HEK293T (cell line): ENCODE data around the gene DLX3.

ENCODE experiments used
- CTCF ChIA-PET: fragments of 350-600 bp; formaldehyde crosslinking; extraction: SDS; loops from one replicate; lab custom pipeline; 2021; ENCODE audit warnings: antibody characterized with exemption, inconsistent platforms; lab: Yijun Ruan, JAX
- POLR2A ChIA-PET: fragments of 350-600 bp; formaldehyde crosslinking; extraction: SDS; loops from one replicate; lab custom pipeline; 2020; ENCODE audit warnings: antibody characterized with exemption, inconsistent platforms; lab: Yijun Ruan, JAX
- DNase-seq: peaks from one replicate; pipeline ENCODE4 v3.0.0; 2012; ENCODE audit warnings: mixed read lengths; ENCODE audit errors: extremely low spot score
- ARNT ChIP-seq: fragments of 450-650 bp; IDR thresholded peaks from 2 replicates; pipeline ENCODE4 v1.6.1; 2017; ENCODE audit warnings: mild to moderate bottlenecking
- BHLHE40 ChIP-seq: fragments of 450-650 bp; IDR thresholded peaks from 2 replicates; pipeline ENCODE4 v1.6.1; 2016; ENCODE audit warnings: mild to moderate bottlenecking, moderate library complexity, borderline replicate concordance
- CTBP1 ChIP-seq: fragments of 450-650 bp; IDR thresholded peaks from 2 replicates; pipeline ENCODE4 v1.6.1; 2016; ENCODE audit warnings: borderline replicate concordance
- ELF4 ChIP-seq: fragments of 450-650 bp; IDR thresholded peaks from 2 replicates; pipeline ENCODE4 v1.6.1; 2017; ENCODE audit warnings: antibody characterized with exemption
- FOXA1 ChIP-seq: fragments of 450-650 bp; IDR thresholded peaks from 2 replicates; pipeline ENCODE4 v1.6.1; 2016; ENCODE audit warnings: mild to moderate bottlenecking
- FOXK2 ChIP-seq: fragments of 450-650 bp; IDR thresholded peaks from 2 replicates; pipeline ENCODE4 v1.6.1; 2016; ENCODE audit warnings: mild to moderate bottlenecking
- FOXM1 ChIP-seq: fragments of 450-650 bp; IDR thresholded peaks from 2 replicates; pipeline ENCODE4 v1.6.1; 2017; ENCODE audit warnings: mild to moderate bottlenecking, borderline replicate concordance
- HDGF ChIP-seq: fragments of 450-650 bp; IDR thresholded peaks from 2 replicates; pipeline ENCODE4 v1.6.1; 2017; ENCODE audit warnings: antibody characterized with exemption, borderline replicate concordance
- L3MBTL2 ChIP-seq: fragments of 450-650 bp; conservative IDR thresholded peaks from 2 replicates; pipeline ENCODE4 v1.6.1; 2016; ENCODE audit warnings: mild to moderate bottlenecking
- LEF1 ChIP-seq: fragments of 450-650 bp; IDR thresholded peaks from 2 replicates; pipeline ENCODE4 v1.6.1; 2017; ENCODE audit warnings: mild to moderate bottlenecking, borderline replicate concordance
- NFRKB ChIP-seq: fragments of 450-650 bp; IDR thresholded peaks from 2 replicates; pipeline ENCODE4 v1.6.1; 2016; ENCODE audit warnings: mild to moderate bottlenecking, moderate library complexity
- SP1 ChIP-seq: fragments of 450-650 bp; IDR thresholded peaks from 2 replicates; pipeline ENCODE4 v1.6.1; 2017
- SUZ12 ChIP-seq: fragments of 450-650 bp; IDR thresholded peaks from 2 replicates; pipeline ENCODE4 v1.6.1; 2016; ENCODE audit warnings: mild to moderate bottlenecking
- TARDBP ChIP-seq: fragments of 450-650 bp; IDR thresholded peaks from 2 replicates; pipeline ENCODE4 v1.6.1; 2016
- ZNF384 ChIP-seq: fragments of 450-650 bp; IDR thresholded peaks from 2 replicates; pipeline ENCODE4 v1.6.1; 2016
- TF ChIP-seq, protein P1 (sequence below): fragments of 450-650 bp; IDR thresholded peaks from 2 replicates; pipeline ENCODE4 v1.6.1; 2016

The DLX3 gene

DNA sequence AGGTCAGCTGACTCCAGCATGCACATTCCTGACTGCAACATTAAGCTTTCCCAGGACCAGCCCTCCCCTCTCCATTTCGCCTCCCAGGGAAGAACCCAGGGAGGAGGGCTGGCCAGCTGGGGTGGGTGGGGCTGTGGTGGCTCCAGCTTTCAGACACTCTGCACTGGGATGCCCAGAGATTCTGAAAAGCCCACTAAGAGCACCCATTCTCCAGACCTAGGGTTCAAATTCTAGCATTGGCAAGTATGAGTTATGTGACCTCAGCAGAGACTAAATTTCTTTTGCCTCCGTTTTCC lies 7.8 kb downstream of the DLX3 start:
- POLR2A ChIA-PET: no interaction called here
- no peak for DNase-seq
- TF ChIP-seq HDGF (no peak), FOXA1 (no peak), SP1 (no peak), FOXK2 (no peak), ARNT (no peak), ELF4 (no peak)
- TF ChIP-seq, protein P1, sequence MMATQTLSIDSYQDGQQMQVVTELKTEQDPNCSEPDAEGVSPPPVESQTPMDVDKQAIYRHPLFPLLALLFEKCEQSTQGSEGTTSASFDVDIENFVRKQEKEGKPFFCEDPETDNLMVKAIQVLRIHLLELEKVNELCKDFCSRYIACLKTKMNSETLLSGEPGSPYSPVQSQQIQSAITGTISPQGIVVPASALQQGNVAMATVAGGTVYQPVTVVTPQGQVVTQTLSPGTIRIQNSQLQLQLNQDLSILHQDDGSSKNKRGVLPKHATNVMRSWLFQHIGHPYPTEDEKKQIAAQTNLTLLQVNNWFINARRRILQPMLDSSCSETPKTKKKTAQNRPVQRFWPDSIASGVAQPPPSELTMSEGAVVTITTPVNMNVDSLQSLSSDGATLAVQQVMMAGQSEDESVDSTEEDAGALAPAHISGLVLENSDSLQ: no peak
- CTCF ChIA-PET: no interaction called here

DNA sequence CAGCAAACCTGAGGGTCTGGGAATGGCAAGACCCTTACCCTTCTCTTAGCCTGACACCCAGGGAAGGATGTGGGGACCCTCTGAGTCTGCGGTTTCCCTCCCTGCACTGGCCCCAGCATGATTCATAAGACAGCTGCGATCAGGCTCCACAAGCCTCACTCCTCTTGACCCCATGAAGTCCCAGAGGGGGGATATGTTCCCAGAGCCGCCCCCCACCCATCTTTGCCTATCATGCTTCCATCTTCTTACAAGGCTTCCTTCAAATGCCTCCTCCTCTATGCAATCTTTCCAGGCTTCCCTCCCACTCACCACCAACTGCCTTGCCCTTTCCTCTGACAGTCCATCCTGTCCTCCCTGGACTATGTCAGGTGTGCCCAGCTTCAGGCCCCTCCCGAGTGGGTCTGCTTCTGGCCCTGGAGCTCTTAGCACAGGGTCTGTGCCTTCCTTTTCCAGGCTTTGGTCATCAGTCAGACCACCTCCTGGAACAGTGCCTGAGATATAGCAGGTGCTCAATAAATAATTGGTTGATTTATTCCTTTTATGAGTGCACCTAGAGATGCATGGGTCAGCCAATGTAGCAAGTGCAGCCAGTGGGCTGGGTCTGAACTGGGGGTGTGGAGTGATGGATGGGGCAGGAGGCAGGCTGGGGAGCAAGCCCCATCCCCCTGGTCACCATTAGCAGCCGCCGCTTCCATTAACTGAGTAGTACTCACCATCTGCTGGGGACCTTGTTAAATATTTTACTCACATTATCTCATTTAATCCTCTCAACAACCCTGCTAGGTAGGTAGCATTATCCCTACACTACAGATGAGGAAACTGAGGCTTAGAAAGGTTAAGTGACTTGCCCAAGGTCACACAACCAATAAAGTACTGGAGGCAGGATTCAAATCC lies 8.4 kb downstream of the DLX3 start:
- CTCF ChIA-PET: interaction anchor here (0.7 kb wide), 1 partner anchor 174 kb away, joined by 3 read pairs; no protein-coding TSS in a partner anchor
- no peak for DNase-seq
- no peak for TF ChIP-seq NFRKB
- no peak for TF ChIP-seq LEF1
- no peak for TF ChIP-seq SP1
- no peak for TF ChIP-seq ZNF384
- TF ChIP-seq SUZ12: no peak
- TF ChIP-seq CTBP1: no peak
- TF ChIP-seq TARDBP: no peak
- no peak for TF ChIP-seq FOXK2
- TF ChIP-seq L3MBTL2: no peak
- TF ChIP-seq, protein P1: no peak
- no peak for TF ChIP-seq FOXM1
- TF ChIP-seq BHLHE40: no peak
- no peak for TF ChIP-seq FOXA1
- no peak for TF ChIP-seq HDGF
- no peak for TF ChIP-seq ARNT
- TF ChIP-seq ELF4: no peak
- POLR2A ChIA-PET: no interaction called here

DNA sequence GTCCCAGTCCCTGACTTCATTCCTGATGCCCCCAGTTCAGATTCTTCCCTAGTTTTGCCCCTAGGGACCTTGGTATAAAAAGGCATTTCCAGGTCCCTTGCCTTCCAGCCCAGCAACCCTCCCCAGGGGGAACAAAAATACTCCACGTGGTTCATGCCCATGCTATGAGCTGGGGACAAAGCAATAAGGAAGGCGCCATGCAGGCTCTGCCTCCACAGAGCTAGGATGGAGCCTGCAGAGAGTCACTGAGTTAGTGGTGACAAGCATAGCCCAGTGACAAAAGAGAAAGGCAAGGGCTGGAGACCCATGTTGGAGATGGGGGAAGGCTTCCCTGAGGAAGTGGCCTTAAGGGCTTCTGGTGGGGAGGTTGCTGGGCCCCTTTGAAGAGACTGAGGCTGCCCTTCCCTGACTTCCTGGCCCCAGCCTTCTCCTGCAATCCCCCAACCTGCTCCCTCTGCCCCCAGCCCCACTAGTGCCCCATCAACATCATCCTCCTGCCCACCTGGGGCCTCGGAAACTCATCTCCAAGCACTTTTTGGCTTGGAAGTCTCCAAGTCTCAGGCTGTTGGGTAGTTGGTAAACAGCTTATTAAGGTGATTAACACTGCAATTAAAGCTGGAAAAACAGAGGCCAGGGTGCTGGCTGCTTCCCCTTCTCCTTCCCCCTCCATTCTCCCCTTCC lies 9.6 kb downstream of the DLX3 start:
- DNase-seq: no peak
- CTCF ChIA-PET: interaction anchor here (0.7 kb wide), 1 partner anchor 176 kb away, joined by 3 read pairs; no protein-coding TSS in a partner anchor
- POLR2A ChIA-PET: no interaction called here
- no peak for TF ChIP-seq SP1
- no peak for TF ChIP-seq L3MBTL2
- no peak for TF ChIP-seq FOXA1
- TF ChIP-seq NFRKB: no peak
- no peak for TF ChIP-seq ELF4

DNA sequence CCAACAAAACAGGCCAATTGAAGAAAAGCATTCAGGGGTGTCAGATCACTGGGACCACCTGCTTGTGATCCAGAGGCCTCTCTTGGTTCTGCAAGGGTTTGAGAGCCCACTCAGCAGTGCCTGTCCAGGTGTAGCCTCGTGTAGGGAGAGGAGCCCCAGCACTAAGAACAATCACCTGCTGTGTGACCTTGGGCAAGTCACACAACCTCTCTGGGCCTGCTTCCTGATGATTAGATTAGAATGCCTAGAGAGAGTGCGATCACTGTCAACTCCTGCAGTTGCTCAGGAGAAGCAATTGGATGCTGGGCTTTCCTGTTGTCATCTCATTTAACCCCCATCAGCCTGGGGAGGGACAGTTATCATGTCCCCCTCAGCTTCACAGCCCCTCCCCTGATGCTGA lies 10.2 kb downstream of the DLX3 start:
- POLR2A ChIA-PET: no interaction called here

DNA sequence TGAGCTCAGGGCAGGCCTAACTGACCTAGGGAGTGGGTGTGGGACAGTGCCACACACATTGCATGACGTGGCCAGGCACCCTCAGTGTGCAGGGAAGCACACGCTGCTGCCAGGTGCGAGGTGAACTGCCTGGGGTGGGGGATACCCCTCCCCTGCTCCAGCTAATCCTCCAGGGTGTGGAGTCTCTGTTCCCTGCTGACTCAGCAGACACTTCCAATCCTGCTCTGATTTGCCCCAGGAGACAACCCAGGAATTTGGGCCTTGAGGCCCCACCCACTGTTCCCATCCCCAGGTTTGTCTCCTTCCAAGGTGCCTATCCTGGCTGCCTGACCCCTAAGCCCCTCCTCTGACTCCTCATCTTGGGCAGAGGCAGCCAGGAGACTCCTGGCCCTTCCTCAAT lies 10.7 kb downstream of the DLX3 start:
- ChIA-PET POLR2A (interaction anchor here (1.0 kb wide), 1 partner anchor 11 kb away, joined by 3 read pairs; no protein-coding TSS in a partner anchor), CTCF (interaction anchor here (1.1 kb wide), 1 partner anchor 31 kb away, joined by 3 read pairs; no protein-coding TSS in a partner anchor)
- DNase-seq: no peak
- TF ChIP-seq FOXK2 (no peak), ARNT (no peak), CTBP1 (no peak), ZNF384 (no peak), L3MBTL2 (no peak), NFRKB (no peak), FOXM1 (no peak), SUZ12 (no peak), BHLHE40 (no peak), FOXA1 (no peak), TARDBP (no peak), HDGF (no peak), ELF4 (no peak), SP1 (no peak), LEF1 (no peak)
- TF ChIP-seq, protein P1: no peak

More for the DNA sequence above, 10.2 kb downstream of the DLX3 start:
- CTCF ChIA-PET: no interaction called here
- no peak for TF ChIP-seq FOXK2
- no peak for TF ChIP-seq ELF4
- TF ChIP-seq HDGF: no peak
- no peak for TF ChIP-seq FOXA1
- TF ChIP-seq CTBP1: no peak
- TF ChIP-seq L3MBTL2: no peak
- TF ChIP-seq FOXM1: no peak
- TF ChIP-seq ARNT: no peak
- TF ChIP-seq SP1: no peak
- no peak for TF ChIP-seq LEF1
- no peak for TF ChIP-seq ZNF384
- TF ChIP-seq TARDBP: no peak
- no peak for TF ChIP-seq NFRKB
- no peak for TF ChIP-seq BHLHE40
- no peak for DNase-seq
